ENCODE results near the gene NENF. TPM values are rescaled to one million over a fixed set of nuclear protein-coding genes. Genes with fewer than 3 reads are reported as not detected.
A peak's percentile ranks its signal among the peaks of the same experiment; 100 is the strongest.

Gene NENF
- total and polyA plus RNA-seq, 10 of the 15 experiments (the other 5 are each of a cell fraction or from before 2014, with no cell fraction given), result 5.1 to 83.4 (median 42.7) TPM

DNA sequence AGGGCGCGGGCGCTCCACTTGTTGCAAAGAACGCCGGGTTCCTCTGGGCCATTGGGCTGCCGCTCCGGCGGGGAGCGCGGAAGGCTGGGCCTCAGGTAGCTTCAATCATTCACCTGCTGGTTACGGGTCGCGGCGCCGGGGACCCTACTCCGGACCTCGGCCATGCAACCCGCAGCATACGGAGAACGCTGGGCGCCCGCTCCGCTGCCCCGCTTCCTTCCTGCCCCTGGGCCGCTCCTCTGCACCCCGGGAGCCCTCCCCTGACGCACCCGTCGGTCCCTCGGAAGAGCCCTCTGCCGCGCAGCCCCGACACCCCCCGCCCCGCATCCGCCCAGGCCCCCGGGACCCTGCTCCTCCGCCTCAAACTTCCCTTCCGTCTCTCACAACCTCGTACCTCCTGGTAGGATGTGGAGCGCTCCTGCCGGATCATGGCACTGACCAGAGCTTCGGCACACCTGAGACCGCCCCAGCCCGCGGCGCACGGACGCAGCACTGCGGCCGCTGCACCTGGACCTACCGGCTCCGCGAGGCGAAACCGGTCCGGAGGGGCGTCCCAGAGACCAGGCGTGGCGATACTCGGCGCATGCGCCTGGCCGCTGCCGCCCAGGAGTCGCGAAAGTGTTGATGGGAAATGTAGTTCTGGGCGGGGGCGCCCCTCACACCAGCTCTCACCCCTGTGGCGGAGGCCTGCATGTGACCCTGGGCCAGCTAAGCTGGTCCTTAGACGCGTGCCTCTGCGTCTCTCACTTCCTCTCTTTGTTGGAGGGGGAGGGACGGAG is 18.2 kb upstream of the NENF start, which contains the start of gene PACC1 (continued):
- TF ChIP-seq, protein P1, sequence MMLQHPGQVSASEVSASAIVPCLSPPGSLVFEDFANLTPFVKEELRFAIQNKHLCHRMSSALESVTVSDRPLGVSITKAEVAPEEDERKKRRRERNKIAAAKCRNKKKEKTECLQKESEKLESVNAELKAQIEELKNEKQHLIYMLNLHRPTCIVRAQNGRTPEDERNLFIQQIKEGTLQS (IDR thresholded peaks at IDR 0.05; ENCODE audit: borderline replicate concordance, extremely low read depth, low read depth, low read length), result peak; percentile 47; the same call in 1 of the 2 replicates
- TF ChIP-seq EP300 (IDR thresholded peaks at IDR 0.05; ENCODE audit: borderline replicate concordance in 1 of 2, control insufficient read depth in 1 of 2, low read depth in 2 of 2, low read length in 2 of 2) (peak in 1 of 2 experiments; percentile 88; a peak in 3 of 4 replicates), SMC3 (IDR thresholded peaks at IDR 0.05; ENCODE audit: borderline replicate concordance, low read length) (no peak), NR2C1 (IDR thresholded peaks at IDR 0.05) (peak; percentile 57; the same call in 1 of the 2 replicates), TBL1XR1 (IDR thresholded peaks at IDR 0.05; ENCODE audit: low read depth, low read length) (0 out of 2 replicates have a peak, but pooled peaks have one; percentile 38), TCF12 (IDR thresholded peaks at IDR 0.05; ENCODE audit: low read depth, low read length) (peak; percentile 65), CHD2 (IDR thresholded peaks at IDR 0.05; ENCODE audit: borderline replicate concordance, low read depth, low read length) (peak; percentile 88), CHD1 (IDR thresholded peaks at IDR 0.05; ENCODE audit: low read depth, low read length) (no peak), SREBF1 (IDR thresholded peaks at IDR 0.05; ENCODE audit: low read length) (peak; percentile 50; the same call in 1 of the 2 replicates), ZNF24 (IDR thresholded peaks at IDR 0.05) (no peak), CBX5 (IDR thresholded peaks at IDR 0.05; ENCODE audit: low read depth) (0 out of 2 replicates have a peak, but pooled peaks have one; percentile 56), PAX8 (IDR thresholded peaks at IDR 0.05) (no peak), TCF7 (IDR thresholded peaks at IDR 0.05; ENCODE audit: borderline replicate concordance) (no peak), EGR1 (IDR thresholded peaks at IDR 0.05; ENCODE audit: borderline replicate concordance in 1 of 2, low read depth in 2 of 2, low read length in 2 of 2) (no peak), ATF2 (IDR thresholded peaks at IDR 0.05; ENCODE audit: low read length) (no peak), STAT3 (IDR thresholded peaks at IDR 0.05; ENCODE audit: low read depth, low read length) (no peak), RCOR1 (conservative IDR thresholded peaks at IDR 0.05; ENCODE audit: low read depth, low read length) (no peak), MXI1 (IDR thresholded peaks at IDR 0.05; ENCODE audit: low read depth, low read length) (peak; percentile 74), EZH2 (IDR thresholded peaks at IDR 0.05; ENCODE audit: borderline replicate concordance, control insufficient read depth, low read depth, low read length) (no peak), BRCA1 (IDR thresholded peaks at IDR 0.05; ENCODE audit: low read depth, low read length) (no peak), HDAC6 (IDR thresholded peaks at IDR 0.05; ENCODE audit: unreplicated experiment) (no peak)
- TF ChIP-seq, protein P2, sequence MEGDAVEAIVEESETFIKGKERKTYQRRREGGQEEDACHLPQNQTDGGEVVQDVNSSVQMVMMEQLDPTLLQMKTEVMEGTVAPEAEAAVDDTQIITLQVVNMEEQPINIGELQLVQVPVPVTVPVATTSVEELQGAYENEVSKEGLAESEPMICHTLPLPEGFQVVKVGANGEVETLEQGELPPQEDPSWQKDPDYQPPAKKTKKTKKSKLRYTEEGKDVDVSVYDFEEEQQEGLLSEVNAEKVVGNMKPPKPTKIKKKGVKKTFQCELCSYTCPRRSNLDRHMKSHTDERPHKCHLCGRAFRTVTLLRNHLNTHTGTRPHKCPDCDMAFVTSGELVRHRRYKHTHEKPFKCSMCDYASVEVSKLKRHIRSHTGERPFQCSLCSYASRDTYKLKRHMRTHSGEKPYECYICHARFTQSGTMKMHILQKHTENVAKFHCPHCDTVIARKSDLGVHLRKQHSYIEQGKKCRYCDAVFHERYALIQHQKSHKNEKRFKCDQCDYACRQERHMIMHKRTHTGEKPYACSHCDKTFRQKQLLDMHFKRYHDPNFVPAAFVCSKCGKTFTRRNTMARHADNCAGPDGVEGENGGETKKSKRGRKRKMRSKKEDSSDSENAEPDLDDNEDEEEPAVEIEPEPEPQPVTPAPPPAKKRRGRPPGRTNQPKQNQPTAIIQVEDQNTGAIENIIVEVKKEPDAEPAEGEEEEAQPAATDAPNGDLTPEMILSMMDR (IDR thresholded peaks at IDR 0.05 in 2 of 3, conservative IDR thresholded peaks at IDR 0.05 in 1 of 3; ENCODE audit: control insufficient read depth in 2 of 3, extremely low read depth in 1 of 3, insufficient read depth in 1 of 3, low read depth in 3 of 3, low read length in 3 of 3), result no peak
- TF ChIP-seq, protein P3, sequence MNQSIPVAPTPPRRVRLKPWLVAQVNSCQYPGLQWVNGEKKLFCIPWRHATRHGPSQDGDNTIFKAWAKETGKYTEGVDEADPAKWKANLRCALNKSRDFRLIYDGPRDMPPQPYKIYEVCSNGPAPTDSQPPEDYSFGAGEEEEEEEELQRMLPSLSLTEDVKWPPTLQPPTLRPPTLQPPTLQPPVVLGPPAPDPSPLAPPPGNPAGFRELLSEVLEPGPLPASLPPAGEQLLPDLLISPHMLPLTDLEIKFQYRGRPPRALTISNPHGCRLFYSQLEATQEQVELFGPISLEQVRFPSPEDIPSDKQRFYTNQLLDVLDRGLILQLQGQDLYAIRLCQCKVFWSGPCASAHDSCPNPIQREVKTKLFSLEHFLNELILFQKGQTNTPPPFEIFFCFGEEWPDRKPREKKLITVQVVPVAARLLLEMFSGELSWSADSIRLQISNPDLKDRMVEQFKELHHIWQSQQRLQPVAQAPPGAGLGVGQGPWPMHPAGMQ (IDR thresholded peaks at IDR 0.05; ENCODE audit: borderline replicate concordance), result no peak
- TF ChIP-seq, protein P4, sequence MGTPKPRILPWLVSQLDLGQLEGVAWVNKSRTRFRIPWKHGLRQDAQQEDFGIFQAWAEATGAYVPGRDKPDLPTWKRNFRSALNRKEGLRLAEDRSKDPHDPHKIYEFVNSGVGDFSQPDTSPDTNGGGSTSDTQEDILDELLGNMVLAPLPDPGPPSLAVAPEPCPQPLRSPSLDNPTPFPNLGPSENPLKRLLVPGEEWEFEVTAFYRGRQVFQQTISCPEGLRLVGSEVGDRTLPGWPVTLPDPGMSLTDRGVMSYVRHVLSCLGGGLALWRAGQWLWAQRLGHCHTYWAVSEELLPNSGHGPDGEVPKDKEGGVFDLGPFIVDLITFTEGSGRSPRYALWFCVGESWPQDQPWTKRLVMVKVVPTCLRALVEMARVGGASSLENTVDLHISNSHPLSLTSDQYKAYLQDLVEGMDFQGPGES (IDR thresholded peaks at IDR 0.05), result no peak

Data from GM12878 (cell line).